Ishikawa (cell line): ENCODE data around the gene AP5Z1.

ENCODE experiments used
- EP300 ChIP-seq: IDR thresholded peaks from 2 replicates; pipeline ENCODE4 v1.6.1; 2012; ENCODE audit warnings: borderline replicate concordance
- TAF1 ChIP-seq: IDR thresholded peaks from 2 replicates; pipeline ENCODE4 v1.6.1; 2012; ENCODE audit warnings: low read depth, mild to moderate bottlenecking
- YY1 ChIP-seq: IDR thresholded peaks from 2 replicates; pipeline ENCODE4 v1.6.1; 2012; ENCODE audit warnings: low read depth

GRCh38 chr7:4745971-4746919 lies 29.2 kb upstream of the AP5Z1 start:
- TF ChIP-seq EP300 (no peak), YY1 (no peak), TAF1 (no peak)
